Dedifferentiated amniotic fluid mesenchymal stem cell (primary cell): ENCODE results near the gene DHRS7B.
A peak's percentile ranks its signal among the peaks of the same experiment; 100 is the strongest.
"Not testable (repeated sequence)": the region's sequence is repeated elsewhere in the genome, so short reads cannot be mapped to it uniquely, and the experiment has no call there.

Source experiments
- DNase-seq: peaks from one replicate; pipeline ENCODE4 v3.0.0-alpha.2; 2016; ENCODE audit errors: extremely low spot score

The DHRS7B gene

DNA sequence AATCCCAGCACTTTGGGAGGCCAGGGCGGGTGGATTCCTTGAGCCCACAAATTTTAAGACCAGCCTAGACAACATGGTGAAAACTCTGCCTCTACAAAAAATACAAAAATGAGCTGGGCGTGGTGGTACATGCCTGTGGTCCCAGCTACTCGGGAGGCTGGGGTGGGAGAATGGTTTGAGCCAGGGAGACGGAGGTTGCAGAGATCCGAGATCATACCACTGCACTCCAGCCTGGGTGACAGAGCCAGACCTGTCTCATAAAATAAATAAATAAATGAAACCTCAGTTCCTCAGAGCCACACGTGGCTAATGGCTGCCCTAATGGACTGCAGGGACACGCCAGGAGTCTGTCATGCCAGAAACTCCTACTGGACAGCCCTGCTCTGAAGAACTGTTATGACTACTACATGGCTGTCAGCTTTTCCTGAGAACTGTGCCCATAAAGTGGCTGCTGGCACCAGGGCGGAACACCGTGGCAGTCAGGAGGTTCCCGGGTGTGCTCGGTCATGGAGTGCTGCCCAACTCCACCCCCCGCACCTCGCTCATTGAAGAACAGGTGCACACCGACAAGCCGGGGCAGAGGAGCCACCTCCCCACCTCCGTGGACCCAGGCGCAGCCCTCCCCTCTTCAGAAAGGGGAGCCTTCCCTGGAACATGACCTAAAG lies 82.9 kb downstream of the DHRS7B start:
- no peak for DNase-seq

DNA sequence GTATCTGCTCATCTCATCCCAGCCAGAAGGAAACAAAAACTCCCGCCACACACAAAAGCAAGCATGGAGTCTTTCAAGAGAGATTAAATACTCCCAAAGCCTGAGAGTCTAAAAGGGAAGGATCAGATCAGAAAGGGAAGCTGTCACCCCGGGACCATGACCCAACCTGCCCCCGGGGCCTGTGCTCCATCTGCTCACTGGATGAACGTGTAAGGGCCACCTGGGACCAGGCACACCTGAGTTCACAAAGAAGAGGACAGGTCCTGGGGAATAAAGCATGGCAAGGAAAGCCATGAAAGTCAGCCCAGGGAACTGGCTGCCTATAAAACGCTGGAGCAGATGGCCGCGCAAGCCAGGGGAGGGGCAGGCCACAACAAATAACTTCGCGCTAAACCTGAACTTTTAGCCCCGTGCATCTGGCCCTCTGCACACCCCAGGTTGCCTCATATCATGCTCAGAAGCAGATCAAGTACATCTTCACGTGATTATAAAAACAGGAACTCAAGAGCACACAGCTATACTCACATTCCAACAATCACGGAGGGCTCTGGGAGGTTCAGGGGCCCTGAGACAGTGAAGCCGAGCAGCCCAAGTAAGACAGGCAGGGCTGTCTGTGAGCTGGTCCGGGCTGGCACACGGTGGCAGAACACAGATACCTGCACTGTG lies 83.8 kb downstream of the DHRS7B start:
- DNase-seq = no peak

DNA sequence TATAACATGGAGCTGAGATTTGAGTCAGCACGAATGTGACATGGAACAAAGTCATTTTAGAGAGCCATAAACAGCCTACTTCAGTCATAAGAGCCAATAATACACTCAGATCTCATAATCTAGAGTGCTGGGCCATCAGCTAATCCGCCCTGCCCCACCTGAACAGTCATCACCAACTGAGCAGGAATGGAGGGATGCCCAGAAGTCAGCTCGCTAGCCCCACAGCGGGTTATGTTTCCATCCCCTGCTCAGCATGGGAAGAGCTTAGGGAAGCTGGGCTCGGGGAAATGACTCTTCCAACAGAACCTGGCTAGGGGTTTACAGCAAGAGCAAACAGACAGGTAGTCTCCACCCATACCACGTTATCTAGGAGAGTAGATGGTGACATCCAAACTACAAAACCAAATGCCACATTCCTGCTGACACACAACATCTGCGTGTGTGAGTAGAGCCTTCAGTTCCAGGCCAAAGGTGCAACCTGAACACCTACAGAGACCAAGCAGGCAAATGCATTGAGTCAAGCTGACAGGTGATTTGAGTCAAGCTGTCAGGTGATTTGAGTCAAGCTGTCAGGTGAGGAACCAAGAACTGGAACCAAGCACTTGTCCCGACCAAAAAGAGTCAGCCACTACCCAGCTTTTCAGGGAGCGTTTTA lies 85.2 kb downstream of the DHRS7B start:
- DNase-seq = no peak

DNA sequence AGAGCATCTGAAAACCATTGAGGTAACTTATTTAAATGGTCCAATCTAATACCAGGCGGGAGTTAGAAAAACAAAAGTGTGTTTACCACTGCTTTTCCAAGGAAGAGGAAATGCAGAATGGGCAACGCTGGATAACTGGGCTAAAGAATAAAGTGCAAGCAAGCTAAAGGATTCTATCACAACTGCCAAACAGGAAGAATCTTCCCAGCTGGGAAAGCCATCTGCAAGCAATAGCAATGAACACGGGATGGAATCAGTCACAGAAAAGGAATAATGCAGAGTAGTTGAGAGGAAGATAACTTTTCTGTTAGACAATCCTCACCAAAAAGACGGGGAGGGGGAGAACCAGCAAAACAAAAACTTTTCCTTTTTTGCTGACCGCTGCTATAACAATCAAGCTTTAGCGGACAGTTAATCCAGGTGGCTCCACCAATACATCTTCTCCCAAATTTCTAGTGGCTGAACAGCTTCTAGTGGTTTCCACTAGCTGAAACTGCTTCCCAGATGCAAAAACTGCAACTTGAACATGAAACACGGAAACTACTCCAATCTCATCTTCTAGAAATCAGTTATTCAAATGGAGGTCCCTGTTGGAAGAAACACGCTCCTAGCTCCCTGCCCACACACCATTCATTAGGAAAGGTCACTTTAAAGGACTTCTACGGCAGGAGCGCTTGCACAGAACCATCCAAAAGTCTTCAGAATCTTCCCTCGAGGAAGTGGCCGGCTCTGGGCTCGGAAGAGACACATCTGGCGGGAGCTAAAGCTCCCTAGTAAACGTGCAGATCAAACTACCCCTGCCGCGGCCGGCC lies 86.3 kb downstream of the DHRS7B start:
- DNase-seq = no peak

DNA sequence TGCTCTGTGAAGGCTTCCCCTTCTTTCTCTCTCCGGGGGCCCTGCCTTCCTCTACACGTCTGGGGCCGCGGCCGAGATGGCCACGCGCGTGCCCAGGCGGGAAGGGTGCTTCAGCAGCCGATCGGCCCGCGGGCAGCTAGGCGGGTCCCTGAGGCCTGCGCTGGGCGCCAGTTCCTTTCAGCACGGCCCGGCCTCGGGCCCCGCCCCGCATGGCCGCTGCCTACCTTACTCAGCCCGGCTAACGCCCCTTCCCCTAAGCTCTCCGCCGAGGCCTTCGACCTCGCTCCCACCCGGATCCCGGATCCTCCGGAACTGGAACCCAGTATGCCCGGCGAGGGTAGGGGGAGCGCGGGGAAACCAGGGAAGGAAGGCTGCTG lies 86.9 kb downstream of the DHRS7B start:
- DNase-seq = no peak

DNA sequence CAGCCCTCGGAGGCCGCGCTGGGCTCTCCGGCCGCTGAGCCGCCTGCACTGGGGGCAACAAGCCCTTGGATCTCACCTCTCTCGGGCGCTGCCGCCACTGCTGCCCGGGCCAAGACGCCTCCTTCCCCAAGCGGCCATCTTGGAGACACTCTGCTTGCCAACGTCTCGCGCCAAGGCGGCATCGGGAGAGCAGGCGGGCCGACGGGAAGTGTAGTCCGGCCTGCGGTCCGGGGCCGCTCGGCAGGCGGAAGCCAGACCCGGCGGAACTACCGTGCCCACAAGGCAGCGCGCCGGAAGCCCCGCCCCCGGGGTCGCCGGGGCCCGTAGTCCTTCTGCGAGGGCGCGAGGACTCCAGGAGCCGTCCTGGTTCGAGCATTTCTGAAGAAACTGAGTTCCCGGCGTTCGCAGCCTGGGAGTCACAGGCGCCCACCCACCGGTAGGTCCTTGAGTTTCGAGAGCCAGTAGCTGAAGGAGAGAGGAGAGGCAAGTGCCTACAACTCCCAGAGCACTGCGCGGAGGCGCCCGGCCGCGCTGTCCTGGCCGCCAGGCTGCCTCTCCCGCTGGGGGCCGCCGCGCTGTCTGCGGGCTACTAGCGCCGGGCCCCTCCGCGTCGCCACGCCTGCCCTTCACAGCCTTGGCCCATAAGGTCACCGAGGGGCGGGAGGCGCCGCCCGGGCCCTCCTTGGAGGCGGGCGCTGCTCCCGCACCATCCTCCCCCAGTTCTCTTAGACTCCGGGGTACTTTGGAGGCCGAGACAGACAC lies 87.4 kb downstream of the DHRS7B start, which contains the start of gene TMEM11:
Gene TMEM11, minus strand, starts transcription at position 147 of the 762 bp plus-strand sequence. Its CDS starts 9 bp downstream, at position 138.
- DNase-seq = peak; percentile 94

DNA sequence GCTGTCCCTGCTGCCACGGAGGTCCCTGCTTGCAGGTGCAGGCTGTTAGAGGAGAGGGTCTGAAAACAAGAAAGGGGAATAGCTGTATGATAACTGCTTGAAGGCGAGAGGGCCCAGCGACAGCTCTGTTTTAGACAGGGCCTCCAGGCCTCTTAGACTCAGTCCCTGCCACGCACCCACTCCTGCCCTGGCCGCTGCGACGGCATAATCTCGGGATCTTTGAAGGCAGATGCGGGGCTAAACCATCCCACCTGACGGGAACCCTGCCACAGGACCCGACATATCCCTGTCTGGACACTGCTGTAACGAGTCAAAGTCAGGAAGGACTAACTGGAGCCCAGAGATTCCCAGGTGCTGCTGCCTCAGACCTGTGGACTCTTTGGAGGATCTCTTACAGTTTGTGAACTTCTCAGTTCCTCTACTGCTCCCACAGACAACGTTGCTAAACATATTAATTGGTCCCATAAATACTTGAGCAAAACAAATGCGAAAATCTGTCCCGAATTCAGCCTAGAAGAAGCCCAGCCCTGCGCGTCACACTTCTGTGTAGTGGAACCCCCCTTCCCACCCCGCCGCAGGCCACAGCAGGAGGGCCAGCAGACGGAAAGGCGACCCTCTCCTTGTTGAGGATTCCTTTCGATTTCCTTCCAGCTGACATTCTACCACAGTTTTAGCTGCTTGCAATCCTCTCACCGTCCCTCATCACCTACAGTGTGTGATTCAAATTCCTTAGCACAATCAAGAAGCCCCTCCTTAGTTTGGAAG lies 88.2 kb downstream of the DHRS7B start:
- no peak for DNase-seq

DNA sequence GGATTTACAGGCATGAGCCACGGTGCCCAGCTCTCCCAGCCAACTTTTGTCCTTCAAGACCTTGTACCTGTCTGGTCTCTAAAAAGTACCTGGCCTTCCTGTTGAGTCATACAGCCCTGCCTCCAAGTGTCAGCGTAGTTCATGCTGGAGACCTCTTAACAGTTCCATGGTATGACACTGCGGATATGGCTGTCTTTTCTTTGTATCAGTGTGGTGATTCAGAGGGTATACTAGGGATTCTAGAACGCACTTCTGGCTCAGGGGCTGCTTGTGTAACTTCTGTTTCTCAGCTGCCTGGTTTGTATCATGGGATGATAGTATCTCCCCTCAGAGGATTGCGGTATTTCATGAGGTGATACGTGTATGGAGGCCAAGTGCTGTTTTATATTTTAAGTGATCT lies 89.2 kb downstream of the DHRS7B start:
- no peak for DNase-seq

DNA sequence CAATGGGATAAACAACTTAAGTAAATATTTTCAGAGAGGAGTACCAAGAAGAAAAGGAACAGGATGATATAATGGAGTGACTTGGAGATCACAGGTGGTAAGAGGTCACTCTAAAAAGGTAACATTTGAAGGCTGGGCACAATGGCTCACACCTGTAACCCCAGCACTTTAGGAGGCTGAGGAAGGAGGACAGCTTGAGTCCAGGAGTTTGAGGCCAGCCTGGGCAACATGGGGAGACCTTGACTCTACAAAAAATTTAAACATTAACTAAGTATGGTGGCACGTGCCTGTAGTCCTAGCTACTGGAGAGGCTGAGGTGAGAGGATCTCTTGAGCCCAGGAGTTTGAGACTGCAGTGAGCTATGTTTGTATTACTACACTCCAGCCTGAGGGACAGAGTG lies 90.6 kb downstream of the DHRS7B start:
- DNase-seq = no peak

DNA sequence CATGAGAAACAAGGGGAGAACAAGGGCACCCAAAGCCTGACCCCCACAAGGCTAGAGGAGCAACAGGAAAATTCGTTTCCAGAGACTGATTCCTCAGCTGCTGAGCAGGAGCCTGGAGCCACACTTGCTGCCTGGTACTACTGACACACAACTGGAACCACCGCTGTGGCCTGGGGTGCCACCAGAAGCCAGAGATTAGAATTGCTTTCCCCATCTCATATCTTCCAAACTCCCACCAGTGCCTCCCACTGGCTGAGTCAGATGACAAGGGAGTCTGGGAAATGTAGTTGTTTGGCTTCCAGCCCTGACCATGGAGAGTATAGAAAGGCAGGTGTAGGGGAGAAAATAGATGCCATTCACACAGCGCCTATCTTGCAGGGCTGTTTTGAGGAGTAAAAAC lies 91.3 kb downstream of the DHRS7B start:
- no peak for DNase-seq

DNA sequence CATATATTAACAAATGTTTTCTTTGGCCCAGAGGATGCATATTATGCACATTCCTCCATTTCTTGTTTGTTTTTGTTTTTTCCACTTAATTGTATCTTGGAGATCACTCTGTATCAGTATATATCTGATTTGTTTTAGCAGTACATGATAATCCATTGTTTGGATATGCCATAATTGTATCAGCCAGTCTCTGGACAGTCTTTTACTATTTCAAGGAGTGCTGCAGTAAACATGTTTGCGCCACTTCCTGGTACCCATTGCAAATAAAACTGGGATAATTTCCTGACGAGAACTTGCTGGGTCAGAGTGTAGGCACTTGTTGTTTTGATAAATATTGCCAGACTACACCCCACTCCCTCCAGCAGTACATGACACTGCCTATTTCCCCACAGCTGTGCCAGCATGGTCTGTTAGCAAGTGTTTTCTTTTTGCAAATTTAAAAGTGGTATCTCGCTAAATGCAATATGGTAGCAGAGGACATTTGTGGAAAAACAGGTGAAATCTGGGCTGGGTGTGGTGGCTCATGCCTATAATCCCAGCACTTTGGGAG lies 92.1 kb downstream of the DHRS7B start:
- DNase-seq = no peak

DNA sequence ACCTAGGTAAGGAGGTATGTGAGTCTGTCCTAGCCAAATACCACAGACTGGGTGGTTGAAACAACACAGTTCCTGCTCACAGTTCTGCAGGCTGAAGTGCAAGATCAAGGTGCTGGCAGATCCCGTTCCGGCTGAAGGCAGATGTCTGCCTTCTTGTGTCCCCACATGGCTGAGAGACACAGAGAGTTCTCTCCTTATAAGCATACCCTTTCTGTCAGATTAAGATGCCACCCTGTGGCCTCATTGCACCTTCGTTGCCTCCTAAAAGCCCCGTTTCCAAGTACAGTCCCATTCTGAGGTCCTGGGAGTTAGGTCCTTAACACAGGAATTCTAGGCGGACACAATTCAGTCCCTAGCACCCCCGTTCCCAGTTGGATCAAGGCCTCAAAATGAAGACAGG lies 96.3 kb downstream of the DHRS7B start:
- no peak for DNase-seq

DNA sequence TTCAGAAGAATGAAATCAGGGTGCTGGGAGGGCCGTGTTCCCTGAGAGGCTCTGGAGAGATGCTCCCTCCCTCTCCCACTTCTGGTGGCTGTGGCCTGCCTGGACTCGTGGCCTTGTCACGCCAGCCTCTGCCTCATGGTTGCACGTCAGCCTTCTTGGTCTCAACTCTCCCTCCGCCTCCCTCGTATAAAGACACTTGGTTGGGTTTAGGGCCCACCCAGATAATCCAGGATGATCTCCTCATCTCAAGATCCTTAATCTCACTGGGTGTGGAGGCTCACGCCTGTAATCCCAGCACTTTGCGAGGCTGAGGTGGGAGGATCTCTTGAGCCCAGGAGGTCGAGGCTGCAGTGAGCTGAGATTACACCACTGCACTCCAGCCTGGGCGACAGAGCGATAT lies 100.5 kb downstream of the DHRS7B start:
- not testable (repeated sequence) for DNase-seq

DNA sequence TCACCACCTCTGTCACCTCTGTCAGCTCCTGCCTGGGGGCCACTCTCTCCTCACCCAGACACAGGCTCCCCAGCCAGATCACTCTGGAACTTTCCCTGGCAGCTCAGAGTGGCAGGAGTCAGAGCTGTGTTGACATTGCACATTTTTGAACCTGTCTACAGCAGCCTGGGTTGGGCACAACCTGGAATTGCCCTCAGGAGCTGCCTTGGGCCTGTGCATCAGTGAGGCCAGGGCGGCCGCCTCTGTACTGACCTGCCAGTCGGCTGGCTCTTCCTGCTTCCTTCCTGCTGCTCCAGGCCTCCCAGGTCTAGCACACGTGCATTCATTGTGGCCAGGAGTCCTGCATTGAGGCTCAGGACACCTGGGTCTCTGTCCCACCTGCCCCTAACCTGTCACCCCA lies 101.3 kb downstream of the DHRS7B start:
- no peak for DNase-seq

DNA sequence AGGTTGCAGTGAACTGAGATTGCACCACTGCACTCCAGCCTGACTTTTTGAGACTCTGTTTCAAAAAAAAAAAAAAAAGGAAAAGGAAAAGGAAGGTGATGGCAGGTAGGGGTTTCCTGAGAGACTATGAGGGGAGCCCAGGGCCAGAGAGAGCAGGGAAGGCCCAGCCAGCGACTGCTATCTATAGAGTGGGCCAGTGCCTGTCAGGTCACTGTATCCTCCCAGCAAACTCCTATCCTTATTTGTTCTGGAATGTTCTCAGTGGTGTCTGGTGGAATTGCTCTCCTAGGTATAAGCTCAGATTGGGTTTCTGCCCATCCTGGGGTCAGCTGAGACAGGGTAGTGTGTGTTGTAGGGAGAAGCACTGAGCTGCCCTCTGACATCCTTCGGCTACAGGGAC lies 102.1 kb downstream of the DHRS7B start:
- no peak for DNase-seq

DNA sequence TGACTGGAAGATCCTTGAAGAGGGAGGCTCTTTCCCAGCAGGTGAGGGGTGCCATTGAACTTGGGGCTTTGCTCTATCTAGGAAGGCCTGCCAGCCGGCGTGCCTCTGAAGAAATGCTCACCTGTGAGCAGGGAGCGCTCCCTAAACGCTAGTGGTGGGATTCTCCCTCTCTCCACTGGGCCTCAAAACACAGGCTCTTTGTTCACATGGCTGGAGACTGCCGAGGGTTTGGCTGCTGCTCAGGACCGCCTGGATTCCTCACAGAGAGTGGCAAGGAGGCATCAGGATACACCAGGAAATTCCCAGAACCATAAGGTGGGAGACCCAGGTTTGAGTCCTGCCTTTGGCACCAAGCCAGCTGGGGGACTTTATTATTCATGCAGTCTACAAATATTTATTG lies 104.8 kb downstream of the DHRS7B start:
- no peak for DNase-seq

DNA sequence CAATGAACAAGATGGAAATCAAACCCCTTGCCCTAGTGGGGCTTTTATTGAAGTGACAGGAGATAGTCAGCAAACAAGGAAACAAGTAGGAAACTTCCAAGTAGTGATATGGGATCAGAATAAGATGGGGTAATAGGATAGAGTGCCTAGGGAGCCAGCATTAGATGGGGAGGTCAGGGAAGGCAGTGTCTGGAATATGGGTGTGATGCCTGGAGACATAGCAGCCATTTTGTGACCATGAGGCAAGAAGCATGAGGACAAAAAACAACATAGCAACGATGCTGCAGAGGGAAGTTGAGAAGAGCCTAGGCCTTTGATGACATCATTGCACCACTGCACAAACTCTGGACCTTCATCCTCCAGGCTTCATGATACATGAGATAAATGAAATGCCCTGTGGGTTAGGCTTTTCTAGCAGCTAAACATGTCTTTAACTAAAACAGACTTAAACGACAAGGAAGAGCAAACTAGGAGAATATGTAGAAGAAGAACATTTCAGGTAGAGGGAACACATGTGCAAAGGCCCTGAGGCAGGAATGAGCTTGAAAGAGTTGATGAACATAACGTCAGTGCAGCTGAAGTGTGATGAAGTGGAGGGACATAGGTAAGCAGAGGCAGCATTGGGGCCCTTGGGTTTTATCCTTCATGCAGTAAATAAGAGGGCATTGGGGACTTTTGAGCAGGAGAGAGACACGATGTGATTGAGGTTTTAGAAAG lies 105.4 kb downstream of the DHRS7B start:
- DNase-seq = no peak

DNA sequence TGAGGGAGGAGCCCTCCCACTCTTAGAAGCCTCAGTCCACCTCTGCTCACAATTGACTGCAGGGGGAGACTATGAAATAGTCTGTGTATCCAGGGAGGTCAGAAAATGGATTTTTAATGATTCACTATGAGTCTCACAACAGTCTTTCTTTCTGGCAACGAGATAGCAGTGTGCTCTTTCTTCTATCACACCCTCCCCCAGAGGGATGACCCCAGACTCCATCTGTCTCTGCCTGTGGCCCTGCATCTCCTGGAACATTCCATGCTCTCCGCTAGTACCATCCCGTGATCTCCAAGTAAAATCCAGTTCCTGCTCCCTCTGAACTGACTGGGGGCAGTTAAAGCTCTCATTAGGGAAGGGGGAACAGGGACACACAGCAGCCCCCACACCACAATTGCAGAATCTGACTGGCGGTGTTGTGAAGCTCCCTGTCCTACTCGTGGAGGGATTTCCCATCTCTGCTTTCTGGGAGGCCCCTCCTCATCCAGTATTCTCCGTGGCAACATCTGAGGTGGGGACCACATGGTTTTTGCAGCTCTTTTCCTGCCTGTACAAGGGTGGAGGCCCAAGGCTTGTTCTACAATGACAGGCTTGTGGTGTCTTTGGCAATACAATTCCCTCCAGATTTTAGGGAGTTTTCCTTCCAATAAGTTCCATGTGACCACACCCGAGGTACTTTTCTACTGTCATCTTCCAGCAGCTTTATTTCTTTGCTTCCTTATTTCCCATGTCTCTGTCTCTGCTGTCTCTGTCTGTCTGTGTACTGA lies 107.0 kb downstream of the DHRS7B start:
- DNase-seq = no peak

DNA sequence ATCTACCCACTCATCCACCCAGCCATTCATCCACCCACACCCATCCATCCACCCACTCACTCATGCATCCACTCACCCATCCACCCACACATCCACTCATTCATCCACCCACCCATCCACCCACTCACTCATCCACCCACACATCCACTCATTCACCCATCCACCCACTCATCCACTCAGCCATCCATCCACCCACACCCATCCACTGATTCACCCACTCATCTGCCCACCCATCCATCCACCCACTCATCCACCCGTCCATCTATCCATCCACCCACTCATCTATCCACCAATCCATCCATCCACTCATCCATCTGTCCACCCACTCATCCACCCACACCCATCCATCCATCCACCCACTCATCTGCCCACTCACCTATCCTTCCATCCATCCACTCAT lies 109.2 kb downstream of the DHRS7B start:
- DNase-seq = no peak
